CD4-positive, alpha-beta T cell treated with Interferon alpha-2 for 1 hour (primary cell): Measurements from ENCODE around the gene CTIF.
A peak's percentile ranks its signal among the peaks of the same experiment; 100 is the strongest.
"Not testable (repeated sequence)": the region's sequence is repeated elsewhere in the genome, so short reads cannot be mapped to it uniquely, and the experiment has no call there.

Source experiments
- DNase-seq, 2 donors: peaks; one replicate each; pipeline ENCODE4 v3.0.0-alpha.2; 2020 to 2022

The CTIF gene

GRCh38 chr18:48811977-48812451 is 273.2 kb downstream of the CTIF start:
- DNase-seq = not testable (repeated sequence)

GRCh38 chr18:48813321-48813720 is 274.5 kb downstream of the CTIF start:
- DNase-seq = no peak

- peak; percentile 73 to 87 for DNase-seq
Observed at GRCh38 chr18:48813833-48814489, 275.1 kb downstream of the CTIF start.

DNA sequence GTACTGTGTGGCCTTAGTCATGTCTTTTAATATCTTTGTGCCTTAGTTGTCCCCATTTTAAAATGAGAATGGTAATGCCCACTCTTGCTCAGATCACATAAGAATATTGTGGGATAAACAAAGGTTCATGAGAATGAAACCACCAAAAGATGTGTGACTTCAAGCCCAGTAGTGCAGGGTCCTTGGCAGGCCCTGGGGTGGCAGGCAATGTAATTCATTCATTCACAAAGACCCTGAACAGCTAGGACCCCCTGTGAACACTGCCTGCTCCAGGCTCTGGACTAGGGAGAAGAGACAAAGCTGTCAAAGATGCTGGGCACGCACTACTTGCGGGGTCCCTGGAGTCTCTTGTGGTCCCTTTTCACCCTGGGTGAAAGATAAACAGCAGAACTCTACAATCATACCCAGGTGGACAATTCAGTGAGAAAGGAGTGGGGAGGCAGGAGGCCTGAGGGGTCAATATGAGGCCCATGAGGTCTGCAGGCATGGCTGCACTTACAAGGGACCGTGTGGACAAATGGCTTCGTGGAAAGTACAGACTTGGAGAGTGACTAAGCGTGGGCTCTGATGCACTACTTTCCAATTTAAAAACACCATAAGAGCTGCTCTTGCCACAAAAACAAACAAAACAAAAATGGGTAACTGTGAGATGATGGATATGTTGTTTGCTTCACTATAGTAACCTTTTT is 275.8 kb downstream of the CTIF start:
- DNase-seq = peak; percentile 36 to 65

GRCh38 chr18:48815179-48815515 is 276.3 kb downstream of the CTIF start:
- DNase-seq = no peak

DNA sequence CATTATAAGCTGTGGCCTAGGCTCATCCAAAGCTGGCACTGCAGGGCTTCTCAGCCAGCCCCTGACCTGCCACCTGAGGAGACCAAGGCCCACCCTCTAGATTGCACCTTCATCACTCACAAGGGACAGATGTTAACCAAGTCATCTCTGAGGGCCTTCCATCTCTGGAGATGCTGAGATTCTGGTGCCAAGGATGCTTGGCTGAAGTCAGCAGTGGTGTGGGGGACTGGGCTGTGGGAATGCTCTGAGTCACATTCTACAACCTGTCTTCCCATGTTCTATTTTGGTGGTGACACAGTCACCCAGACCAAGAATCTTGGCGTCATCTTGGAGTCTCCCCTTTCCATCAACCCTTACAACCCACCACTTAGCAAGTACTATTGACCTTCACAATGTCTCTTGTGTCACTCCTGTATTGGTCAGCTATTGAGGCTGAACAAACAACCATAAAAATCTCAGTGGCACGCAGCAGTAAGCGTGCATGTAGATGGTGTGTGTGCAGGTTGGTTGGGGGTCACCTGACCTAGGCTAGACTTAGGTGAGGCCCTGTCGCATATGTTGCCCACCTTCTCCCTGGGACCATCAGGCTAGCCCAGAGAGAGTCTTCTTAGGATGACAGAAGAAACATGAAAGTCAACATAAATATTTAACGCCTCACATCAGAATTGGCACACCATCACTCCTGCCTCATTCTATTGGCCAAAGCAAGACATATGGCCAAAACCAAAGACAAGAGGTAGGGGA is 276.9 kb downstream of the CTIF start:
- DNase-seq = no peak

- DNase-seq = no peak
Observed at GRCh38 chr18:48816554-48816953, 277.7 kb downstream of the CTIF start.

GRCh38 chr18:48817021-48817461 is 278.2 kb downstream of the CTIF start:
- DNase-seq = no peak

GRCh38 chr18:48818329-48819254 is 279.8 kb downstream of the CTIF start:
- no peak for DNase-seq

- no peak for DNase-seq
Observed at GRCh38 chr18:48819276-48819675, 280.4 kb downstream of the CTIF start.

GRCh38 chr18:48819781-48820482 is 281.1 kb downstream of the CTIF start:
- no peak for DNase-seq

GRCh38 chr18:48820483-48821250 is 281.8 kb downstream of the CTIF start:
- no peak for DNase-seq

- no peak for DNase-seq
Observed at GRCh38 chr18:48821251-48821590, 282.4 kb downstream of the CTIF start.

DNA sequence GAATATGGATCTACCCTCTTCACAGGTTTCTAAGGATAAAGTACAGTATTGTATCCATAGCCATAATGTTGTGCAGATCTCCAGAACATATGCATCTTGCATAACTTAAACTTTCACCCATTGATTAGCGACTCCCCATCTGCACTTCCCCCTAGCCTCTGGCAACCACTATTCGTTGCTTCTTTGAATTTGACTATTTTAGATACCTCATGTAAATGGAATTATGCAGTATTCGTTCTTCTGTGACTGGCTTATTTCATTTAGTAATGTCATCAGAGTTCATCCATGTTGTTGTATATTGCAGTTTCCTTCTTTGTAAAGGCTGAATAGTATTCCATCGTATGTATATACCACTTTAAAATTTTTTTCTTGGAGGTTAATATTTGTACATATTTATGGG is 283.0 kb downstream of the CTIF start:
- DNase-seq = no peak

- no peak for DNase-seq
Observed at GRCh38 chr18:48824231-48824970, 285.6 kb downstream of the CTIF start.

DNA sequence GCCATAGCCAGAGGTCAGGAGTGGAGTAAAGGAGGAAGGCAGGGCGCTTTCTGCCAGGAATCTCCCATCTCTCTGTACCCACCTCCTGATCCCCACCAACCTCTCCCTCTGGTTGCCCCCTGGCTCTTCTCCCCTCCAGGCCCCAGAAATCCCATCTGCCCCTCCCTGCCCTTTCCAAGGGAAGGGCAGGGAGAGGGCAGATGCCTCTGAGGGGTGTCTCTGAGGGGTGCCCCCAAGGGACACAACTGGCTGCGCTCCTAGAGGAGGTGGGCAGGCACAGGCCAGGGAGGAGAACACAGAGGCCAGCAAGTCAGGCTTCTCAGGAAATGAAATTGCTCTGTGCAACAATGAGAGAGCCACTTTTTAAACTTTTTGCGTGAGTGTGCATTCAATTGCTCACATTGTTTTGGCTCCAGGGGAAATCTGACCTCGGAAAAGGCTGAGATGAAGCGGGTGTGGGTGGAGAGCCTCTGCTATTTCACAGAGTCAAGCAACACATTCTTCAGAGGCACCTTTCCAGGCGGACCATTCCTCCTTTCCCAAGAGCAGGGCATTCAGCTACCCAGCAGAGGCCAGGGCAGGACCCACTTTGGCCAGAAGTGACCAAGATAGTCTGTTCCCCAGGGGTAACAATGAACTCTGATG is 286.4 kb downstream of the CTIF start:
- no peak for DNase-seq

- DNase-seq = no peak
Observed at GRCh38 chr18:48826271-48826670, 287.4 kb downstream of the CTIF start.

DNA sequence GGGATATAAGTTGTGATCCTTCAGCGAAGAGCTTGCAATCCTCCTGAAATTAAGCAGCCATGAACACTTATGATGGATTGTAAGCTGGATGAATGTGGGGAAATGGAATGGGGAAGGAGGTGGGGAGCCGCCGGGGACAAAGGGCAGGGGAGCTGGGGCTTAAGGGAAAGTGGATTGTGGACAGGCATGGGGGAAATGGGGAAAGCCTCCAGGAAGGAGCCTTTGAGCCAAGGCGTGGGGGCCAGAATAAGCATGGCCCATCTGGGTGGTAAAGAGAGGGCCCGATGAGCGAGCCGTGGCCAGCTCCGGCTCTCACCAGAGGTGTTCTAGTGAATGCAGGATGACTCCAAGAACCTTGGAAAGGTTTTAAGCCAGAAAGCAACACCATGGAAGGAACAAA is 288.0 kb downstream of the CTIF start:
- DNase-seq = no peak

DNA sequence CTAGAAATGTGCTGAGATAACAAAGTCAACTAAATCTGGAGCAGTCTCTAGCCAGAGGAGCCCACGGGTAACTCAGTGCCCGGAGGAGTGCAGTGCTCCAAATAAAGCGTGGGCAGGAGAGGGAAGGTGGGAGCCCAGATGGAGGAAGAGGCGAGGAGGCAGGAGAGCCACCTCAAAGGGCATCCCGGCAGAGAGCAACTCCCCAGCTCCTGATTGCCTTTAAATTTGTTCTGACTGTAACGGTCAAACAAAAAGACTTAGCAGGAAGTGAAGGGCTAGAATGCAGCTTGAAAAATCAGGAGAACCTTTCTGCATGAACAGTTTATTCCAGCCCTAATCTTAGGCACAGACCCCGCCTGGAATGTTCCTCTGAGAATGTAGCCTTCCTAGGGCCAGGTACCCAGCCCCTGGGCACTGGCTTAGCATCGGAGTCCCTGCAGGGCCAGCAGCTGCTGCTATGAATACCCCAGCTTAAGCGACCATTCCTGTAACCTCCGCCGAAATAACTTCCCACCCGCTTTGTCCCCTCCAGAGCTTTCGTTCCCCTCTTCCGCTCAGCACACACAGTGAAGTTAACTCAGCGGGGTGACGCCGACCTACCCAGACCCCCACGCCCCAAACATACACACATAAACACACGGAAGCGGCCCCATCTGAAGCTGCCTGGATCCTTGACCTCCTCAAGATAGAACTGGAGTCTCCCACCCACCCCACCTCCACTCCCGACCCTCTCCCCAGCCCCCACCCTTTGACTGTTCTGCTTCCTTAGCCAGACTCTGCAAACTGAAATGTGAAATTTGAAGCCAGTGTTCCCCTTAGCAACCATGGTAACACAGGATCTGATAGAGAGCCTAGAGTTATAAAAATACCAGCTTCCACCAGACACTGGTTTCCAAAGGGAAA is 288.7 kb downstream of the CTIF start:
- DNase-seq = no peak
